HepG2 (cell line): ENCODE measurements around the gene ZFPM1. TPM values are rescaled to one million over a fixed set of nuclear protein-coding genes. Genes with fewer than 3 reads are reported as not detected.

Experiments used
- ATAC-seq: fragments of 200-7000 bp; cut with Tn5 transposase; 3 replicates; pipeline ENCODE4 v1.9.1; 2020; ENCODE audit warnings: mild to moderate bottlenecking, moderate library complexity
- BruUV-seq: library from RNA; stranded (reverse); fragments of 400-500 nt; replicated peaks from 2 replicates; lab custom pipeline; 2021; lab: Mats Ljungman, UMichigan
- CTCF ChIA-PET: fragments of 300-600 bp; formaldehyde crosslinking; extraction: SDS; loops from one replicate; lab custom pipeline; 2021; ENCODE audit warnings: low total read pairs, inconsistent platforms, low intra/inter-chr PET ratio; lab: Yijun Ruan, JAX
- POLR2A ChIA-PET: fragments of 350-600 bp; sonication (Branson Sonifier 250); formaldehyde crosslinking; loops from one replicate; lab custom pipeline; 2020; ENCODE audit warnings: antibody characterized with exemption, inconsistent platforms; lab: Yijun Ruan, JAX
- DNase-seq: peaks from one replicate; pipeline ENCODE4 v3.0.0-alpha.2; 2015; ENCODE audit warnings: low spot score
- FAIRE-seq: peaks from 3 replicates; lab custom pipeline; 2011; peaks lifted over from hg19 to GRCh38; lab: Jason Lieb, UNC
- H2AFZ ChIP-seq: one replicate; pipeline ENCODE4 v1.6.1; 2011; ENCODE audit warnings: low read length, inconsistent platforms
- H3K27ac ChIP-seq: fragments of 300-600 bp; 3 replicates; pipeline ENCODE4 v1.8.0; 2011; ENCODE audit warnings: mixed run types, mild to moderate bottlenecking, mixed read lengths, low read length, inconsistent platforms; ENCODE audit not compliant: insufficient read depth; ENCODE audit errors: extremely low read length
- H3K27me3 ChIP-seq, 2 experiments: fragments of 200-600 bp in 1 of 2; 2 replicates in 1 of 2; 3 replicates in 1 of 2; pipeline versions ENCODE4 v1.6.0 to v1.8.0; 2011; ENCODE audit warnings: low read length in 2 of 2, mild to moderate bottlenecking in 2 of 2, moderate library complexity in 2 of 2, inconsistent platforms in 1 of 2; ENCODE audit not compliant: insufficient read depth in 2 of 2, control insufficient read depth in 1 of 2
- H3K36me3 ChIP-seq, 2 experiments: fragments of 200-600 bp in 1 of 2; replicated peaks in 1 of 2; 2 replicates in 1 of 2; 3 replicates in 1 of 2; pipeline versions ENCODE4 v1.5.1 to v1.8.0; 2011; ENCODE audit warnings: low read length in 2 of 2, inconsistent platforms in 1 of 2; ENCODE audit not compliant: insufficient read depth in 2 of 2, control insufficient read depth in 1 of 2
- H3K4me1 ChIP-seq: 2 replicates; pipeline ENCODE4 v1.5.1; 2012; ENCODE audit warnings: low read length, inconsistent platforms; ENCODE audit not compliant: insufficient read depth
- H3K4me2 ChIP-seq: 2 replicates; pipeline ENCODE4 v1.6.0; 2011; ENCODE audit warnings: low read depth, low read length, inconsistent platforms
- H3K4me3 ChIP-seq, 3 experiments: fragments of 200-600 bp in 1 of 3; sonication (generic), shearing (Covaris generic) in 1 of 3; replicated peaks in 1 of 3; 2 replicates each; pipeline ENCODE4 v1.5.1; 2011 to 2016; ENCODE audit warnings: low read length in 3 of 3, inconsistent platforms in 2 of 3, low read depth in 2 of 3, mild to moderate bottlenecking in 2 of 3, control low read depth in 1 of 3, mixed read lengths in 1 of 3; ENCODE audit not compliant: insufficient read depth in 1 of 3
- H3K79me2 ChIP-seq: one replicate; pipeline ENCODE4 v1.6.1; 2011; ENCODE audit warnings: low read length, inconsistent platforms; ENCODE audit not compliant: insufficient read depth
- H3K9ac ChIP-seq: 2 replicates; pipeline ENCODE4 v1.6.0; 2011; ENCODE audit warnings: mild to moderate bottlenecking, low read depth, low read length, inconsistent platforms; ENCODE audit not compliant: insufficient read depth
- H3K9me3 ChIP-seq: 2 replicates; pipeline ENCODE4 v1.5.1; 2012; ENCODE audit warnings: mild to moderate bottlenecking, low read length
- H4K20me1 ChIP-seq: 2 replicates; pipeline ENCODE4 v1.6.0; 2011; ENCODE audit warnings: inconsistent platforms, mild to moderate bottlenecking, low read length, moderate library complexity; ENCODE audit not compliant: insufficient read depth
- GPBP1L1 ChIP-seq: sonication (generic); formaldehyde crosslinking; IDR thresholded peaks from 2 replicates; pipeline ENCODE4 v1.5.0; 2020; ENCODE audit warnings: mild to moderate bottlenecking, missing genetic modification reagents
- MED13 ChIP-seq: sonication (generic); formaldehyde crosslinking; IDR thresholded peaks from 2 replicates; pipeline ENCODE4 v1.5.0; 2020; ENCODE audit warnings: missing genetic modification reagents
- NFRKB ChIP-seq: fragments of 450-650 bp; IDR thresholded peaks from 2 replicates; pipeline ENCODE4 v1.6.1; 2017
- RAD21 ChIP-seq: fragments of 450-650 bp; formaldehyde crosslinking; IDR thresholded peaks from 2 replicates; pipeline ENCODE4 v1.5.0; 2020; ENCODE audit warnings: mild to moderate bottlenecking
- RAD51 ChIP-seq: fragments of 450-650 bp; IDR thresholded peaks from 2 replicates; pipeline ENCODE4 v1.6.1; 2016; ENCODE audit warnings: borderline replicate concordance
- SIX4 ChIP-seq: sonication (generic); formaldehyde crosslinking; IDR thresholded peaks from 2 replicates; pipeline ENCODE4 v1.4.0; 2020; ENCODE audit warnings: missing genetic modification reagents
- SMYD3 ChIP-seq: sonication (generic); formaldehyde crosslinking; IDR thresholded peaks from 2 replicates; pipeline ENCODE4 v1.8.1; 2023; ENCODE audit warnings: mild to moderate bottlenecking, missing genetic modification reagents
- TOPORS ChIP-seq: sonication (generic); formaldehyde crosslinking; IDR thresholded peaks from 2 replicates; pipeline ENCODE4 v1.8.0; 2023; ENCODE audit warnings: mild to moderate bottlenecking, missing genetic modification reagents
- ZBTB44 ChIP-seq: sonication (generic); formaldehyde crosslinking; IDR thresholded peaks from 2 replicates; pipeline ENCODE4 v1.4.0; 2020; ENCODE audit warnings: missing genetic modification reagents
- ZNF235 ChIP-seq: sonication (generic); formaldehyde crosslinking; IDR thresholded peaks from 2 replicates; pipeline ENCODE4 v1.8.1; 2023; ENCODE audit warnings: mild to moderate bottlenecking, missing genetic modification reagents, borderline replicate concordance
- WGBS: methylation state at CpG from one replicate; pipeline ENCODE4 v1.1.6; 2017; ENCODE audit warnings: low lambda C conversion rate; 5-methylcytosine and 5-hydroxymethylcytosine counted together
- in situ Hi-C: cut with HindIII; loops from 2 replicates; pipeline ENCODE4 v1.10.0; 2017; ENCODE audit warnings: low pct_unique_long_range_greater_than_20kb; ENCODE audit not compliant: extremely low pct_ligation_motif_present
- intact Hi-C: fragments of 100-400 bp; cut with micrococcal nuclease; formaldehyde crosslinking; loops from one replicate; pipeline ENCODE4 v1.10.0; 2022; ENCODE audit not compliant: unreplicated experiment
- polyA plus RNA-seq, 8 experiments: library from polyadenylated mRNA; depleted of rRNA in 3 of 8; stranded (reverse) in 7 of 8; unstranded in 1 of 8; fragments of >200 nt; fragmentation: Illumina TruSeq in 4 of 8; extraction: Trizol in 4 of 8; gene quantifications; 2 replicates each; pipeline versions ENCODE4 v1.2.1 to v1.2.3, GENCODE V29; 2011 to 2016; ENCODE audit warnings: low read depth in 4 of 8, missing spikeins in 1 of 8, mixed read lengths in 1 of 8; ENCODE audit not compliant: insufficient read depth in 1 of 8
- total RNA-seq, 5 experiments: library from RNA; depleted of rRNA; stranded (reverse); fragments of >200 nt; fragmentation: Illumina TruSeq; extraction: Trizol; gene quantifications; 2 replicates each; pipeline ENCODE4 v1.2.3, GENCODE V29; 2016; ENCODE audit warnings: low read depth in 1 of 5
- TF ChIP-seq, protein P1 (sequence below): fragments of 450-650 bp; IDR thresholded peaks from 2 replicates; pipeline ENCODE4 v1.6.1; 2016

Gene ZFPM1
- total and polyA plus RNA-seq, 2 of the 13 experiments (the other 11 are each of a cell fraction or from before 2014, with no cell fraction given): 1.3 to 3.8 TPM

DNA sequence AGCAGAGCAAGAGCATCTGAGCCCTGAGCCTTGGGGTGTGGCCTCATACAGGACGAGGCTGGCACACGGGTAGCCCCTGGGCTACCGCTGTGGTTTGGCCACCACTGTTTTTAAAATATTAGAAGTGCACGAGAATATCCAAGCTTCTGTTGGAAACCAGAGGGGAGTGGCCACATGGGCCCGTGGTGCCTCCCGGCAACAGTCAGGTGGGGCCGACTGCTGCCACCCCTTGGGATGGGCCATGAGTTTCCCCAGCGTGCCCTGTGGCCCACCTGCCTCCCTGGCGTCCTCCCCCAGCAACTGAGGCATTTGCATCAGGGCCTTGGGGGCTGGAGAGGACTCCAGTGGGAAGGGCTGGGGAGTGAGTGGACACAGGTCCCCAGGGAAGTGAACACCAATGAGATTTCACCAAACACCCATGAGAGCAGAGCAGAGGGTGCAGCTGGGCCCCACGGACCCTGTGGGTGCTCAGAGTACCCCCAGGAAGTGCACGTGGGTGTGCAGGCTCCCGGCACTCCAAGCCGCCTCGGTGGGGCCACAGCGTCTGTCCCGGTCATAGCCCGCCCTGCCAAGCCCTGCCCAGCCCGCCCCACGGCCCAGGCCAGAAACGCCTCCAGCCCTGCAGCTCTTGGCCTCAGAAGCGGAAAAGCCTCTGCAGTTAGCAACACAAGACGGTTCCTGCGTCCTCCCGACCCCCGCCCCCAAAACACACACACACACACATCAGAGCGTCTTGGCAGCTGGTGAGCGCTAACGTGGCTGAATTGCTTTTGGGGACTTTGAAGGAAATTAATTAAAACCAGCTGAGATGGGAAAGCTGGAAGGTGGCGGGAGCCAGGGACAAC lies 47.6 kb upstream of the ZFPM1 start:
- Histone ChIP-seq H3K27ac (no peak overlapping the region), H3K9me3 (no peaks in the 10 kb centered on the region), H3K4me1 (no peaks in the 10 kb centered on the region), H2AFZ (no peak overlapping the region), H3K4me2 (no peak overlapping the region), H3K9ac (no peak overlapping the region), H3K79me2 (no peaks in the 10 kb centered on the region), H4K20me1 (peaks cover under 1% of the 10 kb centered on the region; the same call in 1 of the 2 replicates), H3K4me3 (no peak overlapping the region), H3K27me3 (peaks cover 15 to 65% of the 10 kb centered on the region in 2 experiments), H3K36me3 (no peaks in the 10 kb centered on the region)
- TF ChIP-seq ZNF235 (CRISPR knock-in tag): no peak
- ATAC-seq (no peak), FAIRE-seq (no peak), DNase-seq (no peak)
- ChIA-PET CTCF (interaction anchor here (1.0 kb wide), 1 partner anchor 211 kb away, joined by 3 read pairs; no protein-coding TSS in a partner anchor), POLR2A (no interaction called here)
- in situ Hi-C loops (no loop called here), intact Hi-C loops (no loop called here)
- 43% methylated on average over 10 of the region's 29 CpGs for WGBS
- BruUV-seq: no TSS peak

DNA sequence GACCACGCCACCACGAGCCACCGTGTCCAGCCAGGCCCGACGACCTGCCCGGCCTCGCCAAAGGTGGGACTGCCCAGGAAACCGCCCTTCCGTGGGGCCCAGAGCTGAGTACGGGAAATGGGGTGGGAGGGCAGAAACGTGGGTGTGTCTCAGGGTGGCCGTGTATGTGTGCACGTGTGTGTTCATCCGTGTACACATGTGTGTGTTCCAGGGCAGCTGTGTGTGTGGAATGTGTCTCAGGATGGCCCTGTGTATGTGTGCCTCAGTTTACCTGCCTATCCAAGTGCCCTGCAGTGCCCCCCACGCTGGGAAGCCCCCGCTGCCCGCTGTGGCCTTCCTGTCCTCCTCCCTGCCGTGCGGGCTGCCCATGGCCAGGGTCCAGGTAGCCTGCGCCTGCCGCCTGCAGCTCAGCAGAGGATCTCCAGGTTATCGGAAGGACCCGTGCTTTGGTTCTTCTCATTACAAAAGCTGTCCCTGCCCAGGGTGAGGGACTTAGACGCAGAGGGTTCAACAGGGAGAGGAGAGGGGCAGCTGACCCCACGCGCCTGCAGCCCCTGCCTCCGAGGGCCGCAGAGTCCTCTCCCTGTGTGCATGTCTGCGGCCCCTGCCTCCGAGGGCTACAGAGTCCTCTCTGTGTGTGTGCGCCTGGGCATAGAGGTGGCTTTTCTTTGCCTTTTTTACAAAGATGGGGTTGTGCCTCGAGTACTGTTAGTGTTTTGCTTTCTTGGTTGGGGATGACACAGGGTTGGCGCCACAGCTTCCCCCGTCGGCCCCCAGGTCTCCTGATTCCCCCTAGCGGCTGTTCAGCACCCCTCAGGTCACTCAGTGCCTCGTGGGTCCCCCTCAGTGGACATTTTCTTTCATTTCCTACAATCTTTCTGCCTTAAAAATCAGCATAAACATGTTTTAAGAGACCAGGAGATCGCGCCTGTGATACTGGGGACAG lies 46.7 kb upstream of the ZFPM1 start:
- Histone ChIP-seq H3K79me2 (no peaks in the 10 kb centered on the region), H3K36me3 (no peaks in the 10 kb centered on the region), H3K9me3 (no peaks in the 10 kb centered on the region), H3K27ac (no peak overlapping the region), H3K27me3 (peaks cover 15 to 65% of the 10 kb centered on the region in 2 experiments), H3K4me3 (no peak overlapping the region), H3K4me1 (no peaks in the 10 kb centered on the region), H3K4me2 (no peak overlapping the region), H3K9ac (no peak overlapping the region), H4K20me1 (no peaks in the 10 kb centered on the region; the same call in 1 of the 2 replicates), H2AFZ (no peak overlapping the region)
- ChIA-PET CTCF (interaction anchor here (1.0 kb wide), 1 partner anchor 212 kb away, joined by 3 read pairs; no protein-coding TSS in a partner anchor), POLR2A (no interaction called here)
- no peak for FAIRE-seq
- intact Hi-C loops: no loop called here
- ATAC-seq: peak; percentile 53
- no TSS peak for BruUV-seq
- in situ Hi-C loops: no loop called here
- DNase-seq: peak; percentile 16
- 48% methylated on average over 29 of the region's 39 CpGs for WGBS
- TF ChIP-seq, protein P1, sequence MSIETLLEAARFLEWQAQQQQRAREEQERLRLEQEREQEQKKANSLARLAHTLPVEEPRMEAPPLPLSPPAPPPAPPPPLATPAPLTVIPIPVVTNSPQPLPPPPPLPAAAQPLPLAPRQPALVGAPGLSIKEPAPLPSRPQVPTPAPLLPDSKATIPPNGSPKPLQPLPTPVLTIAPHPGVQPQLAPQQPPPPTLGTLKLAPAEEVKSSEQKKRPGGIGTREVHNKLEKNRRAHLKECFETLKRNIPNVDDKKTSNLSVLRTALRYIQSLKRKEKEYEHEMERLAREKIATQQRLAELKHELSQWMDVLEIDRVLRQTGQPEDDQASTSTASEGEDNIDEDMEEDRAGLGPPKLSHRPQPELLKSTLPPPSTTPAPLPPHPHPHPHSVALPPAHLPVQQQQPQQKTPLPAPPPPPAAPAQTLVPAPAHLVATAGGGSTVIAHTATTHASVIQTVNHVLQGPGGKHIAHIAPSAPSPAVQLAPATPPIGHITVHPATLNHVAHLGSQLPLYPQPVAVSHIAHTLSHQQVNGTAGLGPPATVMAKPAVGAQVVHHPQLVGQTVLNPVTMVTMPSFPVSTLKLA: peak; percentile 87
- no peak for TF ChIP-seq MED13 (CRISPR knock-in tag)
- no peak for TF ChIP-seq NFRKB
- TF ChIP-seq SMYD3: no peak
- no peak for TF ChIP-seq SIX4 (CRISPR knock-in tag)
- TF ChIP-seq RAD51: no peak
- no peak for TF ChIP-seq TOPORS
- 0 out of 2 replicates have a peak, but pooled peaks have one; percentile 37 for TF ChIP-seq RAD21
- TF ChIP-seq GPBP1L1 (CRISPR knock-in tag): no peak
- TF ChIP-seq ZBTB44 (CRISPR knock-in tag): no peak
